A549 (cell line): ENCODE measurements around the gene CLEC16A. TPM values are rescaled to one million over a fixed set of nuclear protein-coding genes. Genes with fewer than 3 reads are reported as not detected.

Experiments used
- ATAC-seq, 2 experiments: fragments of 200-7000 bp in 1 of 2; fragments of >200 bp in 1 of 2; cut with Nextera tagmentation in 1 of 2; cut with Tn5 transposase in 1 of 2; 3 replicates each; pipeline versions ENCODE4 v1.8.0 to v1.9.1; 2018 to 2020; ENCODE audit warnings: mild to moderate bottlenecking in 1 of 2, moderate library complexity in 1 of 2
- CTCF ChIA-PET: fragments of 300-600 bp; sonication (Branson Sonifier 250); formaldehyde crosslinking; extraction: SDS; loops from one replicate; lab custom pipeline; 2021; ENCODE audit warnings: antibody characterized with exemption, inconsistent platforms; lab: Yijun Ruan, JAX
- POLR2A ChIA-PET: fragments of 350-600 bp; formaldehyde crosslinking; extraction: SDS; loops from one replicate; lab custom pipeline; 2021; ENCODE audit warnings: antibody characterized with exemption, inconsistent platforms; lab: Yijun Ruan, JAX
- DNase-seq, 2 experiments: peaks; one replicate each; pipeline versions ENCODE4 v3.0.0 to v3.0.0-alpha.2; 2011 to 2016; ENCODE audit warnings: low read depth in 1 of 2, low spot score in 1 of 2
- FAIRE-seq: peaks from 2 replicates; lab custom pipeline; 2011; peaks lifted over from hg19 to GRCh38; lab: Jason Lieb, UNC
- H3K27ac ChIP-seq, 2 experiments: fragments of >200 bp; sonication (Bioruptor Twin); formaldehyde crosslinking; 3 replicates each; pipeline ENCODE4 v1.5.1; 2016 to 2017
- H3K4me1 ChIP-seq: fragments of >200 bp; sonication (Bioruptor Twin); formaldehyde crosslinking; 3 replicates; pipeline ENCODE4 v1.6.1; 2016
- H3K4me2 ChIP-seq: fragments of >200 bp; sonication (Bioruptor Twin); formaldehyde crosslinking; 3 replicates; pipeline ENCODE4 v1.6.1; 2016
- H3K4me3 ChIP-seq: fragments of >200 bp; sonication (Bioruptor Twin); formaldehyde crosslinking; 3 replicates; pipeline ENCODE4 v1.5.1; 2016
- H3K9me3 ChIP-seq: fragments of >200 bp; sonication (Bioruptor Twin); formaldehyde crosslinking; 3 replicates; pipeline ENCODE4 v1.6.1; 2016
- CHD4 ChIP-seq: fragments of 200-600 bp; sonication (generic); IDR thresholded peaks from 2 replicates; pipeline ENCODE4 v1.6.1; 2016; ENCODE audit warnings: antibody characterized with exemption, mild to moderate bottlenecking, borderline replicate concordance
- EHMT2 ChIP-seq: fragments of 200-600 bp; sonication (generic); IDR thresholded peaks from 2 replicates; pipeline ENCODE4 v1.6.1; 2016; ENCODE audit warnings: antibody characterized with exemption, low read depth, mild to moderate bottlenecking, moderate library complexity
- FOSB ChIP-seq: fragments of 250-450 bp; sonication (Bioruptor Pico); IDR thresholded peaks from 2 replicates; pipeline ENCODE4 v1.5.0; 2020; ENCODE audit warnings: mild to moderate bottlenecking, moderate library complexity
- HOXB13 ChIP-seq: fragments of 250-450 bp; sonication (Bioruptor Pico); IDR thresholded peaks from 2 replicates; pipeline ENCODE4 v1.5.0; 2020; ENCODE audit warnings: low read depth, mild to moderate bottlenecking, moderate library complexity
- MAFK ChIP-seq: fragments of 450-650 bp; IDR thresholded peaks from 2 replicates; pipeline ENCODE4 v1.6.1; 2014; ENCODE audit not compliant: partially characterized antibody
- MYC ChIP-seq: IDR thresholded peaks from 2 replicates; pipeline ENCODE4 v1.6.1; 2012; ENCODE audit warnings: mild to moderate bottlenecking, inconsistent platforms, low read length, improper control_type of control experiment, borderline replicate concordance
- NR3C1 ChIP-seq: fragments of >200 bp; sonication (Bioruptor Twin); formaldehyde crosslinking; IDR thresholded peaks from 3 replicates; pipeline ENCODE4 v1.6.1; 2017
- POLR2A ChIP-seq: IDR thresholded peaks from 2 replicates; pipeline ENCODE4 v1.6.1; 2012; ENCODE audit warnings: mild to moderate bottlenecking, low read length
- REST ChIP-seq: fragments of 200-600 bp; sonication (generic); IDR thresholded peaks from 2 replicates; pipeline ENCODE4 v1.6.1; 2016; ENCODE audit warnings: antibody characterized with exemption, mild to moderate bottlenecking, moderate library complexity
- SREBF2 ChIP-seq: fragments of 450-650 bp; IDR thresholded peaks from 2 replicates; pipeline ENCODE4 v1.6.1; 2014; ENCODE audit warnings: mild to moderate bottlenecking, moderate library complexity
- TP53 ChIP-seq: fragments of 250-450 bp; sonication (Bioruptor Pico); IDR thresholded peaks from 2 replicates; pipeline ENCODE4 v1.5.0; 2021; ENCODE audit warnings: mild to moderate bottlenecking, moderate library complexity
- WGBS: methylation state at CpG from one replicate; pipeline ENCODE4 v1.1.6; 2017; ENCODE audit errors: missing lambda C conversion rate; 5-methylcytosine and 5-hydroxymethylcytosine counted together
- polyA plus RNA-seq, 4 experiments: library from polyadenylated mRNA; depleted of rRNA in 3 of 4; stranded (reverse); fragments of >200 nt; fragmentation: RNase III in 1 of 4; extraction: RNeasy Plus Mini Kit Qiagen cat#74134 plus additional on column Dnase treatment in 1 of 4; gene quantifications; 2 replicates in 3 of 4; 3 replicates in 1 of 4; pipeline ENCODE4 v1.2.3, GENCODE V29; 2011 to 2017
- TF ChIP-seq, protein P1 (sequence below): fragments of 150-350 bp; IDR thresholded peaks from 2 replicates; pipeline ENCODE4 v1.6.1; 2014; ENCODE audit warnings: low read depth, mild to moderate bottlenecking, low read length
- TF ChIP-seq, protein P2 (sequence below): IDR thresholded peaks from 2 replicates; pipeline ENCODE4 v1.6.1; 2012
- TF ChIP-seq, protein P3 (sequence below): IDR thresholded peaks from 2 replicates; pipeline ENCODE4 v1.6.1; 2012; ENCODE audit warnings: low read depth, borderline replicate concordance

The CLEC16A gene
- polyA plus RNA-seq, 2 of the 4 experiments (the other 2 are of a cell fraction): 8.3 to 10.4 TPM

DNA sequence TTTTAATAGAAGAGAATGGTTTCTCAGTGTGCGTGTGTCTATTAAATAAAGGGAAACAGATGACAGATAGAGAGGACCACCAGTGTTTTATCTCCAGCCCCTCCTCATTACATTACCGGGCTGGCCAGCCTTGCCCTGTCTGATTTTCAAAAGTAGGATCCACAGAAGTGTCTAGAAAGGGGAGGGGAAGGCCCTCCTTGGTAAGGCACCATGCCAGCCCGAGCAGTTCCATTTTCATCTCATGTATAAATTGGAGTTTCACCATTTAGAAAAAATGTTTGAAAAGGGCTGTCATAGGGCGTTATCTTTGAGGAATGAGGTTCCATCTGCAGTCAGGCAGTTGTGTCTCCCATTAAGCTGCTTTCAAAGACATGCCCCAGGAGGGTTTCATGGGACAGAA, 214.9 kb downstream of the CLEC16A start:
- CTCF ChIA-PET: interaction anchor here (0.8 kb wide), 1 partner anchor 33 kb away, joined by 3 read pairs; no protein-coding TSS in a partner anchor
- no peak for FAIRE-seq

GRCh38 chr16:11160676-11161115, 216.3 kb downstream of the CLEC16A start:
- 88% methylated on average over 4 of the region's 4 CpGs for WGBS
- no peak for FAIRE-seq
- no peak for TF ChIP-seq NR3C1
- TF ChIP-seq EHMT2: no peak
- no peak for TF ChIP-seq CHD4
- TF ChIP-seq SREBF2: no peak
- TF ChIP-seq, protein P1, sequence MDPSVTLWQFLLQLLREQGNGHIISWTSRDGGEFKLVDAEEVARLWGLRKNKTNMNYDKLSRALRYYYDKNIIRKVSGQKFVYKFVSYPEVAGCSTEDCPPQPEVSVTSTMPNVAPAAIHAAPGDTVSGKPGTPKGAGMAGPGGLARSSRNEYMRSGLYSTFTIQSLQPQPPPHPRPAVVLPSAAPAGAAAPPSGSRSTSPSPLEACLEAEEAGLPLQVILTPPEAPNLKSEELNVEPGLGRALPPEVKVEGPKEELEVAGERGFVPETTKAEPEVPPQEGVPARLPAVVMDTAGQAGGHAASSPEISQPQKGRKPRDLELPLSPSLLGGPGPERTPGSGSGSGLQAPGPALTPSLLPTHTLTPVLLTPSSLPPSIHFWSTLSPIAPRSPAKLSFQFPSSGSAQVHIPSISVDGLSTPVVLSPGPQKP: no peak
- no peak for TF ChIP-seq HOXB13 (CRISPR knock-in tag)
- TF ChIP-seq, all 56 proteins: peak for 0
- Histone ChIP-seq H3K4me2 (no peak overlapping the region), H3K9me3 (no peaks in the 10 kb centered on the region), H3K4me1 (no peaks in the 10 kb centered on the region), H3K27ac (no peak overlapping the region), H3K4me3 (no peak overlapping the region)
- CTCF ChIA-PET: interaction anchor here (0.6 to 1.4 kb wide), 2 partner anchors 197 to 484 kb away, joined by 3 read pairs; no protein-coding TSS in a partner anchor
- POLR2A ChIA-PET: no interaction called here
- DNase-seq: no peak
- ATAC-seq: no peak

More for the DNA sequence above, 214.9 kb downstream of the CLEC16A start:
- H3K4me2 ChIP-seq: no peak overlapping the region
- H3K4me3 ChIP-seq: no peak overlapping the region
- no peak overlapping the region for H3K27ac ChIP-seq
- no peaks in the 10 kb centered on the region for H3K4me1 ChIP-seq
- H3K9me3 ChIP-seq: no peaks in the 10 kb centered on the region
- POLR2A ChIA-PET: interaction anchor here (1.4 to 1.6 kb wide), 2 partner anchors 10 to 97 kb away, joined by 4 read pairs; partner anchors contain the start of gene SOCS1
- WGBS: 90% methylated on average over 4 of the region's 4 CpGs
- no peak for ATAC-seq
- no peak for TF ChIP-seq POLR2A
- TF ChIP-seq CHD4: no peak
- TF ChIP-seq FOSB (CRISPR knock-in tag): no peak
- no peak for DNase-seq

DNA sequence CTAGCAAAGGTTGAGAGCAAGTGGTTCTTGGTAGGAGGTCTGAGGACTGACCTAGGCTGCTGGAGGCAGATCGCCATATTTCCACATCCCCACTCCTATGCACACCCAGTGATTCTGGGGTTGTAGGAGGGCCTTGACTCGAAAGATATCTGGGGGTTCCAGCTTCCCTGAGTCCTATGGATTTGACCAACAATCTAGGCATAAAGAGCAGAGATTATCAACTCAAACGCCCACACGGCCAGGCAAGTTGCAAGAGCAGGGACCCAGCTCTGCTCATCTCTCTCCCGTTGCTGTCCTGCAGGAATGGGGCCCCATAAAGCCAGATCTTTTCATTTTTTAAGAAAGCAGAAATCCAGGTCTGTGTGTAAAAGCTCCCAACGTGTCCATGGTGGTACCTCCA, 217.1 kb downstream of the CLEC16A start:
- no peak for FAIRE-seq
- WGBS: 73% methylated on average over 6 of the region's 6 CpGs
- ATAC-seq: no peak
- ChIA-PET POLR2A (interaction anchor here (0.6 kb wide), 1 partner anchor 48 kb away, joined by 4 read pairs; no protein-coding TSS in a partner anchor), CTCF (interaction anchor here (0.6 to 1.4 kb wide), 2 partner anchors 198 to 483 kb away, joined by 3 read pairs; no protein-coding TSS in a partner anchor)
- H3K4me2 ChIP-seq: no peak overlapping the region
- no peak for DNase-seq
- H3K27ac ChIP-seq: no peak overlapping the region
- H3K4me1 ChIP-seq: no peaks in the 10 kb centered on the region
- TF ChIP-seq MAFK (no peak), NR3C1 (no peak), TP53 (CRISPR knock-in tag) (no peak), REST (no peak), MYC (no peak), CHD4 (no peak), HOXB13 (CRISPR knock-in tag) (no peak)
- TF ChIP-seq, protein P2, sequence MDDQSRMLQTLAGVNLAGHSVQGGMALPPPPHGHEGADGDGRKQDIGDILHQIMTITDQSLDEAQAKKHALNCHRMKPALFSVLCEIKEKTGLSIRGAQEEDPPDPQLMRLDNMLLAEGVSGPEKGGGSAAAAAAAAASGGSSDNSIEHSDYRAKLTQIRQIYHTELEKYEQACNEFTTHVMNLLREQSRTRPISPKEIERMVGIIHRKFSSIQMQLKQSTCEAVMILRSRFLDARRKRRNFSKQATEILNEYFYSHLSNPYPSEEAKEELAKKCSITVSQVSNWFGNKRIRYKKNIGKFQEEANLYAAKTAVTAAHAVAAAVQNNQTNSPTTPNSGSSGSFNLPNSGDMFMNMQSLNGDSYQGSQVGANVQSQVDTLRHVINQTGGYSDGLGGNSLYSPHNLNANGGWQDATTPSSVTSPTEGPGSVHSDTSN: no peak
- TF ChIP-seq, protein P1: no peak
- TF ChIP-seq, protein P3, sequence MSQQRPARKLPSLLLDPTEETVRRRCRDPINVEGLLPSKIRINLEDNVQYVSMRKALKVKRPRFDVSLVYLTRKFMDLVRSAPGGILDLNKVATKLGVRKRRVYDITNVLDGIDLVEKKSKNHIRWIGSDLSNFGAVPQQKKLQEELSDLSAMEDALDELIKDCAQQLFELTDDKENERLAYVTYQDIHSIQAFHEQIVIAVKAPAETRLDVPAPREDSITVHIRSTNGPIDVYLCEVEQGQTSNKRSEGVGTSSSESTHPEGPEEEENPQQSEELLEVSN: no peak
- TF ChIP-seq, all 56 proteins: peak for 0
- no peaks in the 10 kb centered on the region for H3K9me3 ChIP-seq
- no peak overlapping the region for H3K4me3 ChIP-seq
